Lung (tissue), 13 donors: ENCODE measurements around the gene PAPLN. TPM values are rescaled to one million over a fixed set of nuclear protein-coding genes. Genes with fewer than 3 reads are reported as not detected.

Experiments
- ATAC-seq: fragments of 200-7000 bp; cut with Tn5 transposase; one replicate; pipeline ENCODE4 v1.9.1; 2020; ENCODE audit warnings: moderate number of reproducible peaks; ENCODE audit not compliant: insufficient read depth, low FRiP score
- DNase-seq, 3 donors: peaks; one replicate each; pipeline ENCODE4 v3.0.0-alpha.2; 2013 to 2017
- H3K27ac ChIP-seq, 2 donors: one replicate each; pipeline ENCODE4 v1.5.1; 2013; ENCODE audit warnings: mild to moderate bottlenecking in 2 of 2, moderate library complexity in 2 of 2, control low read depth in 1 of 2, inconsistent platforms in 1 of 2, low read depth in 1 of 2, low read length in 1 of 2
- H3K27me3 ChIP-seq, 3 donors: one replicate each; pipeline ENCODE4 v1.5.1; 2013; ENCODE audit warnings: low read length in 2 of 3; ENCODE audit not compliant: control insufficient read depth in 3 of 3, insufficient read depth in 3 of 3
- H3K36me3 ChIP-seq, 4 donors: one replicate each; pipeline ENCODE4 v1.5.1; 2013; ENCODE audit warnings: low read length in 4 of 4, mild to moderate bottlenecking in 1 of 4, moderate library complexity in 1 of 4; ENCODE audit not compliant: control insufficient read depth in 4 of 4, insufficient read depth in 4 of 4
- H3K4me1 ChIP-seq, 5 donors: one replicate each; pipeline ENCODE4 v1.5.1; 2013; ENCODE audit warnings: low read length in 5 of 5, mild to moderate bottlenecking in 2 of 5, moderate library complexity in 1 of 5; ENCODE audit not compliant: control insufficient read depth in 5 of 5, insufficient read depth in 5 of 5
- H3K4me3 ChIP-seq: one replicate; pipeline ENCODE4 v1.5.1; 2013; ENCODE audit warnings: mild to moderate bottlenecking, control low read depth, moderate library complexity
- H3K9ac ChIP-seq, 2 donors: one replicate each; pipeline ENCODE4 v1.5.1; 2013; ENCODE audit warnings: low read length in 2 of 2, control low read depth in 1 of 2; ENCODE audit not compliant: insufficient read depth in 1 of 2
- H3K9me3 ChIP-seq, 4 donors: one replicate each; pipeline ENCODE4 v1.5.1; 2013; ENCODE audit warnings: low read length in 3 of 4, mild to moderate bottlenecking in 1 of 4, moderate library complexity in 1 of 4; ENCODE audit not compliant: control insufficient read depth in 4 of 4, insufficient read depth in 3 of 4
- whole genome bisulfite sequencing, 2 donors: extraction: QIAGEN DNeasy Blood & Tissue Kit; methylation state at CpG; one replicate each; pipeline ENCODE4 v1.1.7; 2013; 5-methylcytosine and 5-hydroxymethylcytosine counted together
- polyA plus RNA-seq, 2 donors: library from polyadenylated mRNA; stranded (reverse); fragments of 200-250 nt; gene quantifications; one replicate each; pipeline ENCODE4 v1.2.1, GENCODE V29; 2013
- small RNA-seq: library from RNA; depleted of rRNA; stranded (forward); fragments of <200 nt; gene quantifications from one replicate; pipeline ENCODE3, GENCODE V24; 2014; ENCODE audit warnings: low replicate concordance
- total RNA-seq, 2 donors: library from RNA; depleted of rRNA in 1 of 2; stranded (reverse); fragments of >200 nt in 1 of 2; gene quantifications; one replicate each; pipeline ENCODE4 v1.2.1, GENCODE V29; 2014 to 2021
- TF ChIP-seq, protein P1 (sequence below): IDR thresholded peaks from 2 replicates; pipeline ENCODE4 v1.5.1; 2012; ENCODE audit warnings: mild to moderate bottlenecking; ENCODE audit errors: control extremely low read depth, extremely low read depth
- donor health status: control.
- donor health status: control.
- donor health status: Bipolar disorder and iron deficiency.
- donor health status: healthy.
- donor health status: DM: yes; HTN: yes; CAD: no.

Gene PAPLN
- total and polyA plus RNA-seq, 4 donors = 2.9 to 18.0 (median 8.3) TPM

DNA sequence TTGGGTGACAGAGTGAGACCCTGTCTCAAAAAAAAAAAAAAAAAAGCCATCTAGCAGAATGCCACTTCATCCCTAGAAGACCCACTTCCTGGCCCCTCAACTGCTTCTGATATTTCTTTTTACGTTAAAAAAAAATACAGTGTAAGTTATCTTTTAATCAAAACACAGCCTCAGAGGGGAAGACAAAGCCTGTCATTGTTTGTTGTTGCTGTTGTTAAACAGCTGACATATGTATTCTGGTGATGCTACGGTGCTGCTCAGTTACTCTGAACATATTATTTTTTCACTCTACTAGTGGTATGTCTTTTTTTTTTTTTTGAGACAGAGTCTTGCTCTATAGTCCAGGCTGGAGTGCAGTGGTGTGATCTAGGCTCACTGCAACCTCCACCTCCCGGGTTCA, 75.4 kb downstream of the PAPLN start:
- H3K4me3 ChIP-seq = no peak overlapping the region
- no peaks in the 10 kb centered on the region for H3K36me3 ChIP-seq
- 72 to 81% methylated on average over 3 of the region's 3 CpGs for WGBS, 2 donors
- TF ChIP-seq, protein P1, sequence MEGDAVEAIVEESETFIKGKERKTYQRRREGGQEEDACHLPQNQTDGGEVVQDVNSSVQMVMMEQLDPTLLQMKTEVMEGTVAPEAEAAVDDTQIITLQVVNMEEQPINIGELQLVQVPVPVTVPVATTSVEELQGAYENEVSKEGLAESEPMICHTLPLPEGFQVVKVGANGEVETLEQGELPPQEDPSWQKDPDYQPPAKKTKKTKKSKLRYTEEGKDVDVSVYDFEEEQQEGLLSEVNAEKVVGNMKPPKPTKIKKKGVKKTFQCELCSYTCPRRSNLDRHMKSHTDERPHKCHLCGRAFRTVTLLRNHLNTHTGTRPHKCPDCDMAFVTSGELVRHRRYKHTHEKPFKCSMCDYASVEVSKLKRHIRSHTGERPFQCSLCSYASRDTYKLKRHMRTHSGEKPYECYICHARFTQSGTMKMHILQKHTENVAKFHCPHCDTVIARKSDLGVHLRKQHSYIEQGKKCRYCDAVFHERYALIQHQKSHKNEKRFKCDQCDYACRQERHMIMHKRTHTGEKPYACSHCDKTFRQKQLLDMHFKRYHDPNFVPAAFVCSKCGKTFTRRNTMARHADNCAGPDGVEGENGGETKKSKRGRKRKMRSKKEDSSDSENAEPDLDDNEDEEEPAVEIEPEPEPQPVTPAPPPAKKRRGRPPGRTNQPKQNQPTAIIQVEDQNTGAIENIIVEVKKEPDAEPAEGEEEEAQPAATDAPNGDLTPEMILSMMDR = no peak
- peaks cover 0 to 3% (median 0%) of the 10 kb centered on the region in 5 donors for H3K4me1 ChIP-seq
- no peaks in the 10 kb centered on the region for H3K27me3 ChIP-seq
- ATAC-seq = no peak
- DNase-seq = no peak
- H3K27ac ChIP-seq = no peak overlapping the region
- peaks cover 0 to 2% (median 0%) of the 10 kb centered on the region in 4 donors for H3K9me3 ChIP-seq
- H3K9ac ChIP-seq = no peak overlapping the region

- H3K27me3 ChIP-seq = no peaks in the 10 kb centered on the region
- H3K9me3 ChIP-seq = peaks cover 0 to 2% (median 0%) of the 10 kb centered on the region in 4 donors
- no peak overlapping the region for H3K27ac ChIP-seq
- H3K4me1 ChIP-seq = peaks cover 0 to 3% (median 0%) of the 10 kb centered on the region in 5 donors
- TF ChIP-seq, protein P1 = no peak
- DNase-seq (no peak), ATAC-seq (no peak)
- WGBS, 2 donors = 97 to 98% methylated on average over 4 of the region's 4 CpGs
- H3K4me3 ChIP-seq = no peak overlapping the region
- H3K9ac ChIP-seq = no peak overlapping the region
- no peaks in the 10 kb centered on the region for H3K36me3 ChIP-seq
Measured at GRCh38 chr14:73313151-73313550, 75.8 kb downstream of the PAPLN start.

GRCh38 chr14:73323896-73324399, 86.6 kb downstream of the PAPLN start:
- DNase-seq (no peak), ATAC-seq (no peak)
- Histone ChIP-seq H3K36me3 (peaks cover 0 to 3% (median 0%) of the 10 kb centered on the region in 4 donors), H3K9ac (no peak overlapping the region), H3K4me1 (peaks cover 0 to 9% (median 3%) of the 10 kb centered on the region in 5 donors), H3K9me3 (no peaks in the 10 kb centered on the region), H3K27me3 (no peaks in the 10 kb centered on the region), H3K4me3 (no peak overlapping the region), H3K27ac (no peak overlapping the region)
- TF ChIP-seq, protein P1 = no peak
- WGBS, 2 donors = 59 to 81% methylated on average over 3 of the region's 3 CpGs

Small RNAs within 50 kb of the gene (small RNA-seq; reads per million reads assigned to genes)
- gene AC004858.1 (not detected), gene RNU6-419P (not detected)

Other genes starting within 250 kb of the PAPLN start
- gene ZFYVE1, start 210.4 kb upstream of the PAPLN start, total RNA-seq = 10 to 100 TPM; 17.1 to 17.7 TPM
- 10 to 100 TPM in 1 of 2 donors, 1 to 10 TPM in 1; 4.1 to 11.4 TPM for gene ZFYVE1, start 210.4 kb upstream of the PAPLN start, polyA plus RNA-seq
- 100 to 1,000 TPM in 1 of 2 donors, 10 to 100 TPM in 1; 59.4 to 103 TPM for gene RBM25, start 179.0 kb upstream of the PAPLN start, total RNA-seq
- gene RBM25, start 179.0 kb upstream of the PAPLN start, polyA plus RNA-seq = 10 to 100 TPM; 27.9 to 50.7 TPM
- gene PSEN1, start 101.0 kb upstream of the PAPLN start, total RNA-seq = 10 to 100 TPM; 52.7 to 64.7 TPM
- 10 to 100 TPM; 33.6 to 48.6 TPM for gene PSEN1, start 101.0 kb upstream of the PAPLN start, polyA plus RNA-seq
- 100 to 1,000 TPM in 1 of 2 donors, 10 to 100 TPM in 1; 94.8 to 100 TPM for gene NUMB, start 221.0 kb downstream of the PAPLN start, total RNA-seq
- 10 to 100 TPM; 39.4 to 80.9 TPM for gene NUMB, start 221.0 kb downstream of the PAPLN start, polyA plus RNA-seq